GM12892 (cell line): ENCODE data around the gene SLC5A12.
A peak's percentile ranks its signal among the peaks of the same experiment; 100 is the strongest.

ENCODE experiments used
- DNase-seq: peaks from one replicate; pipeline ENCODE4 v3.0.0; 2011; ENCODE audit not compliant: insufficient read length
- FAIRE-seq: peaks from 2 replicates; lab custom pipeline; 2011; peaks lifted over from hg19 to GRCh38; lab: Jason Lieb, UNC
- POLR2A ChIP-seq: IDR thresholded peaks from 2 replicates; pipeline ENCODE4 v1.6.1; 2011; ENCODE audit warnings: low read depth, low read length, control low read depth
- POLR2AphosphoS5 ChIP-seq: IDR thresholded peaks from 2 replicates; pipeline ENCODE4 v1.6.1; 2011; ENCODE audit warnings: low read depth, low read length, control low read depth
- TAF1 ChIP-seq: IDR thresholded peaks from 2 replicates; pipeline ENCODE4 v1.6.1; 2011; ENCODE audit warnings: low read depth, mild to moderate bottlenecking, control low read depth, low read length, borderline replicate concordance

Gene SLC5A12

GRCh38 chr11:26743622-26744021, 21.8 kb upstream of the SLC5A12 start:
- FAIRE-seq (peak; percentile 44), DNase-seq (no peak)

GRCh38 chr11:26742966-26743365, 21.1 kb upstream of the SLC5A12 start:
- FAIRE-seq (peak; percentile 33), DNase-seq (no peak)
- no peak for TF ChIP-seq TAF1
- no peak for TF ChIP-seq POLR2AphosphoS5
- no peak for TF ChIP-seq POLR2A

More at GRCh38 chr11:26743622-26744021, 21.8 kb upstream of the SLC5A12 start:
- TF ChIP-seq TAF1 (no peak), POLR2AphosphoS5 (no peak), POLR2A (no peak)

DNA sequence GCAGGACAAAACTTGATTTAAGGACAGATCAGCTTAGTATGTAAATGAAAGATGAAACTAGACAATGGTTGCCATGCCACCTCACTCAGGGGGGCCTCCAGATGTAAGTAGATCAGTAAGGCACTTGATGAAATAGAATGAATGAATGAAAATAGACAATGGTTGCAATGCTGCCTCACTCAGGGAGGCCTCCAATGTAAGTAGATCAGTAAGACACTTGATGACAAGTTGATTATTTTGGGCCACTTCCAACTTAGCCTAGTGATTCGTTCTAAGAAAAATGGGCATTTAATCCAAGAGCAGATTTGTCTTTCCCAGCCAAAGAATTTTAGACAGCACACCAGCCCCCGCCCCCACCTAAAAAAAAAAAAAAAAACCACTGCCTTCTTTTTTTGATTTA, 19.2 kb upstream of the SLC5A12 start:
- no peak for FAIRE-seq
- DNase-seq = no peak
- TF ChIP-seq POLR2A (no peak), POLR2AphosphoS5 (no peak), TAF1 (no peak)

- FAIRE-seq = no peak
- no peak for DNase-seq
- TF ChIP-seq TAF1 (no peak), POLR2AphosphoS5 (no peak), POLR2A (no peak)
These were observed 17.7 kb upstream of the SLC5A12 start for GRCh38 chr11:26739366-26740073.

GRCh38 chr11:26734691-26735090, 12.8 kb upstream of the SLC5A12 start:
- DNase-seq (no peak), FAIRE-seq (no peak)
- TF ChIP-seq POLR2AphosphoS5 (no peak), POLR2A (no peak), TAF1 (no peak)

GRCh38 chr11:26731084-26731456, 9.2 kb upstream of the SLC5A12 start:
- no peak for DNase-seq
- TF ChIP-seq POLR2AphosphoS5 (no peak), POLR2A (no peak), TAF1 (no peak)
- FAIRE-seq = no peak

DNA sequence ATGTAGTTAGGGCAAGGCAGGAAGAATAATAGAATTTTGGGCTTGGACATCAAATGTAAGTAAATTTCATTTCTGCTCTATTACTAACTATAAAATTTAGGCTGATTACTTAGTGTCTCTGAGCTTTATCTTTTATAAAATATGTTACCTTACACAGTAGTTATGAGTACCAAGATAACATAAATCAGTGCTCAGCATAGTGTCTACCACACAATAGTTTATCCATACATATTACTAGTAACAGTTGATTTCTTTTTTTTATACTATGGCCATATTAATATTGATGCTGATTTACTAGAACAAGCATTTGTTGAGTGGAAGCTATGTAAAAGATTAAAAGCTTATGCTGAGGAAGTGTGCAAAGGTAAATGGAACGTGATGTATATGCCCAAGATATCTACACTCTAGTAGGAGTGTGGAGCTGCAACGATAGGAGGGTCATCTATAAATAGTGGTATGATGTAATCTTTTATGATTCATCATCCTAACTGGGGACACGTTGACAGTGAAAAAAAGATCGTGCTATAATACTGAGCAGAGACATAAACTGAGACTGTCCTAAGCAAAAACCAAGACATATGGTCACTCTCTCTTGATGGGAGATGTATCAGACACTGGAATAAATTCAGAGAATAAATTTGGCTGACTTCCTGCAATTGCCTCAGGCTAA, 8.7 kb upstream of the SLC5A12 start:
- FAIRE-seq (no peak), DNase-seq (no peak)
- TF ChIP-seq TAF1 (no peak), POLR2AphosphoS5 (no peak), POLR2A (no peak)

- DNase-seq = no peak
- no peak for TF ChIP-seq POLR2AphosphoS5
- TF ChIP-seq TAF1 = no peak
- no peak for TF ChIP-seq POLR2A
- FAIRE-seq = no peak
These were observed 7.4 kb upstream of the SLC5A12 start for GRCh38 chr11:26729284-26729683.

DNA sequence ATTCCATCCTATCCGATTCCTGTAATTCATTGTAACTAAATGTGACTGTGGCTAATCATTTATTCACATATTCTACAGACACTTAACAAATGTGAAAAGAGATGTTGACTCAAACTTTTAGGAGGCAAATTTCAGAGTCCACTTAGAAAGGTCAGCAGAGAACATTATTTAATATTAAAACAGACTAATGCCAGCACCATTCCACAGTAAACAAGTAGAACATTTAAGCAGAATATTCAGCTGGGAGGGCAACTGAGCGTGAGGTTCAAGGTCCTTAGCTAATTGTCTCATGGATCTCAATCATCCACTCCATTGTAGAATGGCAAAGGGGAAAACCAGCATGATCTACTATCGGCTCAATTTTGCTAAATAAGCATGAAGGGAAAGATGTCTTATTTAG, 5.1 kb upstream of the SLC5A12 start:
- FAIRE-seq (no peak), DNase-seq (no peak)
- TF ChIP-seq TAF1 = no peak
- TF ChIP-seq POLR2AphosphoS5 = no peak
- no peak for TF ChIP-seq POLR2A

DNA sequence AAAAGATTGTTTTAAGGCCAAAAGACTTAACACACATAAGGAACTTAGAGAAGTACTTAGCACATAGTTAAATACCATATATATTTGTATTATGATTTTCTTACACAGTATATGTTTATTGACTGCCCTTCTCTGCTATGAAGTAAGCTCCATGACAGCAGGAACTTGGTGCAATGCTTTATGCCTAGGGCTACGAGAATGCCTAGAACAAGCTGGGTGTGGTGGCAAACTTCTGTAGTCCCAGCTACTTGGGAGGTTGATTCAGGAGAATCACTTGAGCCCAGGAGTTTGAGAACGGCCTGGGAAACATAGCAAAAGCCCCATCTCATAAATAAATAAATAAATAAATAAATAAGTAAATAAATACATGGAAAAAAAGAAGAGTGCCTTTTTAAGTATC, 1.9 kb downstream of the SLC5A12 start:
- TF ChIP-seq POLR2AphosphoS5 = no peak
- TF ChIP-seq TAF1 = no peak
- no peak for TF ChIP-seq POLR2A
- FAIRE-seq (peak; percentile 9), DNase-seq (no peak)

DNA sequence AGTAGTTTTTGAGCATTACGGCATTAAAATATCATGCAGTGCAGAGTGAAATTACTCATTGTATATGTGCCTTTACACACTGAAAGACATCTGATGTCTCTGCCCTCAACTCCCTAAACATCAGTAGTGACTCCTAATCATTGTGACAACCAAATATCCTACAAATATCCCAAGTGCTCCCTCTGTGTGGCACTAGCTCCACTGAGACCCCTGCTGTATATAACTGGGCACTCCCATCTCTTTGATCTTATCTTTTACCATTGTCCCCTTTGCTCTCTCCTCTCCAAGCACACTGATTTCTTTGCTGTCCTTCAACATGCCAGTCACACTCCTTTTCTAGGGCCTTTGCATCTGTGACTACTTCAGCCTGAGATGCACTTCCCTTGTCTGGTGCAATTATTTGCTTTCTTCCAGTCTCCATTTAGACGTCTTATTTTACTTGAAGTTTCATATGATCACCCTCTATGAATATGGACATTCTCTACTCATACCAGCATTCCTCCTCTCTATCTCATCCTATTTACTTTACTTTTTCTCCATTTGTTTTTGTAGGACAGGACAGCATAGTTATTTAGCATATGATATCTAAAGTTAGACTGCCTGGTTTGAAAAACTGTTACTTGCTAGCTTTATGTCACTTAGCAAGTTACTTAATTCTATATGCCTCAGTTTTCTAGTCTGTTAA, 2.4 kb downstream of the SLC5A12 start:
- FAIRE-seq (no peak), DNase-seq (no peak)
- TF ChIP-seq TAF1 = no peak
- no peak for TF ChIP-seq POLR2AphosphoS5
- no peak for TF ChIP-seq POLR2A
